Skeletal muscle tissue (tissue), 4 donors: ENCODE measurements around the gene GNB2. TPM values are rescaled to one million over a fixed set of nuclear protein-coding genes. Genes with fewer than 3 reads are reported as not detected.

Source experiments
- H3K27ac ChIP-seq: one replicate; pipeline ENCODE4 v1.7.0; 2013; ENCODE audit warnings: mild to moderate bottlenecking, low read depth, low read length, inconsistent platforms
- H3K27me3 ChIP-seq, 3 donors: one replicate each; pipeline ENCODE4 v1.7.0; 2013; ENCODE audit warnings: low read length in 3 of 3; ENCODE audit not compliant: control insufficient read depth in 3 of 3, insufficient read depth in 3 of 3
- H3K36me3 ChIP-seq, 3 donors: one replicate each; pipeline ENCODE4 v1.7.0; 2013; ENCODE audit warnings: low read length in 3 of 3; ENCODE audit not compliant: control insufficient read depth in 3 of 3, insufficient read depth in 3 of 3
- H3K4me1 ChIP-seq, 3 donors: one replicate each; pipeline ENCODE4 v1.7.0; 2013; ENCODE audit warnings: low read length in 3 of 3, mild to moderate bottlenecking in 3 of 3; ENCODE audit not compliant: control insufficient read depth in 3 of 3, insufficient read depth in 3 of 3
- H3K4me3 ChIP-seq, 3 donors: one replicate each; pipeline ENCODE4 v1.7.0; 2013; ENCODE audit warnings: low read length in 3 of 3
- H3K9ac ChIP-seq, 3 donors: one replicate each; pipeline ENCODE4 v1.7.0; 2013; ENCODE audit warnings: low read length in 3 of 3, mild to moderate bottlenecking in 3 of 3, moderate library complexity in 2 of 3, low read depth in 1 of 3
- H3K9me3 ChIP-seq, 3 donors: one replicate each; pipeline ENCODE4 v1.7.0; 2013; ENCODE audit warnings: low read length in 3 of 3; ENCODE audit not compliant: control insufficient read depth in 3 of 3
- total RNA-seq: library from RNA; depleted of rRNA; stranded (reverse); fragments of >200 nt; gene quantifications from one replicate; pipeline ENCODE4 v1.2.3, GENCODE V29; 2014
- donor health status: Osteomylitis.

Gene GNB2
- total RNA-seq, 1 donor from 2014 or later: 48.5 TPM

GRCh38 chr7:100681491-100682227 lies 8.1 kb downstream of the GNB2 start:
- Histone ChIP-seq H3K27ac (no peak overlapping the region), H3K9ac (no peak overlapping the region), H3K4me1 (peaks cover 2 to 4% (median 4%) of the 10 kb centered on the region in 3 donors), H3K9me3 (no peaks in the 10 kb centered on the region), H3K36me3 (peaks cover 64 to 73% (median 72%) of the 10 kb centered on the region in 3 donors), H3K4me3 (no peak overlapping the region), H3K27me3 (no peaks in the 10 kb centered on the region)

- no peak overlapping the region for H3K27ac ChIP-seq
- no peak overlapping the region for H3K4me3 ChIP-seq
- peaks cover 0 to 4% (median 0%) of the 10 kb centered on the region in 3 donors for H3K4me1 ChIP-seq
- no peaks in the 10 kb centered on the region for H3K27me3 ChIP-seq
- H3K9ac ChIP-seq: no peak overlapping the region
- no peaks in the 10 kb centered on the region for H3K9me3 ChIP-seq
- H3K36me3 ChIP-seq: peaks cover 64 to 73% (median 71%) of the 10 kb centered on the region in 3 donors
Observed at GRCh38 chr7:100682228-100682741, 8.7 kb downstream of the GNB2 start.

- Histone ChIP-seq H3K9me3 (no peaks in the 10 kb centered on the region), H3K4me3 (no peak overlapping the region), H3K27ac (no peak overlapping the region), H3K27me3 (no peaks in the 10 kb centered on the region), H3K9ac (no peak overlapping the region), H3K4me1 (peaks cover 0 to 4% (median 0%) of the 10 kb centered on the region in 3 donors), H3K36me3 (peaks cover 61 to 70% (median 68%) of the 10 kb centered on the region in 3 donors)
Observed at GRCh38 chr7:100682991-100683658, 9.6 kb downstream of the GNB2 start.

- Histone ChIP-seq H3K9ac (no peak overlapping the region), H3K27me3 (no peaks in the 10 kb centered on the region), H3K9me3 (no peaks in the 10 kb centered on the region), H3K4me3 (no peak overlapping the region), H3K27ac (no peak overlapping the region), H3K36me3 (peaks cover 63 to 68% (median 65%) of the 10 kb centered on the region in 3 donors), H3K4me1 (peaks cover 0 to 9% (median 5%) of the 10 kb centered on the region in 3 donors)
Observed at GRCh38 chr7:100683659-100684533, 10.4 kb downstream of the GNB2 start.

- H3K36me3 ChIP-seq: peaks cover 60 to 70% (median 69%) of the 10 kb centered on the region in 3 donors
- H3K27me3 ChIP-seq: no peaks in the 10 kb centered on the region
- H3K27ac ChIP-seq: no peak overlapping the region
- H3K9me3 ChIP-seq: no peaks in the 10 kb centered on the region
- H3K4me1 ChIP-seq: peaks cover 4 to 15% (median 11%) of the 10 kb centered on the region in 3 donors
- H3K4me3 ChIP-seq: no peak overlapping the region
- H3K9ac ChIP-seq: no peak overlapping the region
Observed at GRCh38 chr7:100684534-100685042, 11.0 kb downstream of the GNB2 start.

GRCh38 chr7:100685049-100685605 lies 11.6 kb downstream of the GNB2 start:
- peaks cover 9 to 18% (median 16%) of the 10 kb centered on the region in 3 donors for H3K4me1 ChIP-seq
- H3K9me3 ChIP-seq: no peaks in the 10 kb centered on the region
- no peak overlapping the region for H3K9ac ChIP-seq
- no peaks in the 10 kb centered on the region for H3K27me3 ChIP-seq
- H3K4me3 ChIP-seq: no peak overlapping the region
- peaks cover 59 to 73% (median 70%) of the 10 kb centered on the region in 3 donors for H3K36me3 ChIP-seq
- no peak overlapping the region for H3K27ac ChIP-seq

GRCh38 chr7:100685631-100686145 lies 12.1 kb downstream of the GNB2 start:
- no peak overlapping the region for H3K4me3 ChIP-seq
- H3K9ac ChIP-seq: no peak overlapping the region
- H3K27me3 ChIP-seq: no peaks in the 10 kb centered on the region
- peaks cover 13 to 22% (median 21%) of the 10 kb centered on the region in 3 donors for H3K4me1 ChIP-seq
- no peaks in the 10 kb centered on the region for H3K9me3 ChIP-seq
- H3K27ac ChIP-seq: no peak overlapping the region
- peaks cover 59 to 74% (median 70%) of the 10 kb centered on the region in 3 donors for H3K36me3 ChIP-seq

- H3K27ac ChIP-seq: no peak overlapping the region
Observed at GRCh38 chr7:100686201-100686821, 12.8 kb downstream of the GNB2 start.

GRCh38 chr7:100686822-100687211 lies 13.3 kb downstream of the GNB2 start:
- Histone ChIP-seq H3K4me3 (no peak overlapping the region), H3K36me3 (peaks cover 54 to 69% (median 66%) of the 10 kb centered on the region in 3 donors), H3K27ac (no peak overlapping the region), H3K4me1 (peaks cover 24 to 32% (median 32%) of the 10 kb centered on the region in 3 donors), H3K9ac (no peak overlapping the region), H3K27me3 (no peaks in the 10 kb centered on the region), H3K9me3 (no peaks in the 10 kb centered on the region)

More at GRCh38 chr7:100686201-100686821, 12.8 kb downstream of the GNB2 start:
- peaks cover 59 to 74% (median 71%) of the 10 kb centered on the region in 3 donors for H3K36me3 ChIP-seq
- H3K4me1 ChIP-seq: peaks cover 19 to 27% (median 27%) of the 10 kb centered on the region in 3 donors
- no peaks in the 10 kb centered on the region for H3K27me3 ChIP-seq
- H3K9me3 ChIP-seq: no peaks in the 10 kb centered on the region
- H3K9ac ChIP-seq: no peak overlapping the region
- H3K4me3 ChIP-seq: no peak overlapping the region
